ENCODE measurements around the gene RAB28.

The RAB28 gene

DNA sequence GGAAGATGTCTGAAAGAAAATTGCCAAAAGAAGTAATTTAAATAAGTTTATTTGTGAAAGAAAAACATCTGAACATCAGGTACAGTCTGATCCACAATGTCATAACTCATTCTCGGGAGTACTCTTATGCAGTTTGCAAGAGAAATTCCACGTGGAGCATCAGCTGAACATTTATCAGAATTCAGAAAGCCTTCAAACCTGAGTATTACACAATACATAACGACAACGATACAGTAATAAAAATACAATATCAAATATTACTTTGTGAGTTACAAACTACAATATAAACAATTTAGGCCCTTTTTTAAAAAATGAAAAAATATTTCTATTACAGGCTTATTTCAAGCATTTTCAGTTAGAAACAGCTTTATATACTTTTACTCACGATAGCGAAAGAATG, 116.4 kb downstream of the RAB28 start:
- no peak for DNase-seq

DNA sequence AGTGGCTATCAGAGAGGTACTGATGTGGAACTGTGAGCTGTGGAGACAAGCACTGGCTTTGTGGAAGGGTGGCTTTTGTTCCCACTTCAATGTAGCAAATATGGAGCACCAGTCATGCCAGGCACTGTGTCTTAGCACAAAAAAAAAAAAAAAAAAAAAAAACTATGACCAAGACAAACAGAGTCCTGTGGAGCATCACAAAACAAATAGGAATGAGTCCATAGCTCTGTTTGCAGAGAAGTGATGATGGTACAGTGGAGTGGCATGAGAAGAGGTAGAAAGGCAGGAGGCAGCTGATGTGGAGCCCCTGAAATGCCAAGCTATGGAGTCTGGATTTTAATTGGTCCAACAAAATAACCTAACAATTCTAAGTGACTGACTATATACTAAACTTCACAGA, 116.9 kb downstream of the RAB28 start:
- DNase-seq, result no peak

DNA sequence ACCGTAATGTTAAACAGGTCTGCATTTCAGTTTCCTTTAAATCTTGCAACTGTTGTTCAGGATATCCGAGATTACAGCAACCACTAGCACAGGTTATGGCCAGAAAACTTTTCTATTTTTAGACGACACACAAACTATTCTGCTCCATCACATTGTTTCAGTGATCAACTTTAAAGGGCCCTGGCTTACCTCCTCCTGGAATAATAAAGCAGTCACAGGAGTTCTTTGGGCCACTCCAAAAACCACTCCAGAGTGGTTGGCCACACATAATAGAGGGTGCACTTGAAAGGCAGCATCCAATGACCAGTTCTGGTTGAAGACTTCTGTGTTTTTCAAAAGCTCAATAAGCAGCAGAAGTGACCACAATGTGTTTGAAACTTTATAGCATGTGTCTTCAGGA, 118.9 kb downstream of the RAB28 start:
- no peak for DNase-seq

DNA sequence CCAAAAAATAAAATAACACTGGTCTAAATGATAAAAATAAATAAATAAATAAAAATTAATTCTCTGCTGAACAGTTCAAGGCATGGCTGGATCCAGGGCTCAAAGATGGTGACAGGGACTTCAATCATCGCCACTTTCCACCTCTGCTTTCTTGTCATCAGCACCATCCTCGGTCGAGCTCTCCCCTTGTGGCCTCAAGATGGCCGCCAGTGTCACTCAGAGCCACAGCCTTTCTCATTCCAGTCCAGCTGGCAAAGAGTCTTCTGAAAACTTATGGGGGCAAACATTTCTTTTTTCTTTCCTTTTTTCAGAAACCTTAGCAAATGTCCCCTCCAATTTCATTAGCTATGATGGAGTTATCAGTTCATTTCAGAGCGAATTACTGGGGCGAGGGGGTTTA, 119.5 kb downstream of the RAB28 start:
- DNase-seq, result no peak

DNA sequence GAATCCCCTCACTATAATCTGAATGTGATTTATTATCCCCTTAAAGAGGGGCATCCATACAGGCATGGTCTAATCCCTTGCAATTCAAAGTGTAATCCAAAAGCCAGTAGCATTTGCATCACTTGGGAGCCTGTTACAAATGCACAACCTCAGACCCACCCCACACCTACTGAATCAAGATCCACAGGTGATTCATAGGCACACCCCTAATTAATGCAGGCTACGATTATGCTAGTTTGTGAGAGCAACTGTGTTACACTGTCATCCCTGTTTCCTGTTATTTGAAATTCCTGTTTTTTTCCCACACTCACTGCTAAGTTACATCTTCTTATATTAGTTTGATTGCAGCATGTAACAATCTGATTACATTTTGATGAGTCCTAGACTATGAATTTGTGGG, 120.0 kb downstream of the RAB28 start:
- no peak for DNase-seq

DNA sequence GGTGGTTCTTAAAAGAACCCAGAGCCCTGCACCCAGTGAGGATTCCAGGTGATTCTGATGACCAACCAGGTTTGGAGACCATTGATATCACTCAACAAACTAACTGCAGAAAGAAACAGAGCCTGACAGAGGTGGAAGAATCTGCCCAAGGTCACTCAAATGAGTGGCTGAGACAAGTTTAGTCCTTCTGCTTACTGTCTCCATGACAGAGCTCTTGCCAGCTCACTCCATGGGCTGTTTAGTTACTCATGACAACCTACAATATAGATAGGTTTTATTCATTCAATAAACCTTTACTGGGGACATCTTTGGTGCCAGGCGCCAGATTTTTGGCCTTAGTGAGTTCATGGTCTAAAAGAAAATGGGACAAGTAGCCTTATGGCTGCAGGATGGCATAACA, 124.3 kb downstream of the RAB28 start:
- no peak for DNase-seq

DNA sequence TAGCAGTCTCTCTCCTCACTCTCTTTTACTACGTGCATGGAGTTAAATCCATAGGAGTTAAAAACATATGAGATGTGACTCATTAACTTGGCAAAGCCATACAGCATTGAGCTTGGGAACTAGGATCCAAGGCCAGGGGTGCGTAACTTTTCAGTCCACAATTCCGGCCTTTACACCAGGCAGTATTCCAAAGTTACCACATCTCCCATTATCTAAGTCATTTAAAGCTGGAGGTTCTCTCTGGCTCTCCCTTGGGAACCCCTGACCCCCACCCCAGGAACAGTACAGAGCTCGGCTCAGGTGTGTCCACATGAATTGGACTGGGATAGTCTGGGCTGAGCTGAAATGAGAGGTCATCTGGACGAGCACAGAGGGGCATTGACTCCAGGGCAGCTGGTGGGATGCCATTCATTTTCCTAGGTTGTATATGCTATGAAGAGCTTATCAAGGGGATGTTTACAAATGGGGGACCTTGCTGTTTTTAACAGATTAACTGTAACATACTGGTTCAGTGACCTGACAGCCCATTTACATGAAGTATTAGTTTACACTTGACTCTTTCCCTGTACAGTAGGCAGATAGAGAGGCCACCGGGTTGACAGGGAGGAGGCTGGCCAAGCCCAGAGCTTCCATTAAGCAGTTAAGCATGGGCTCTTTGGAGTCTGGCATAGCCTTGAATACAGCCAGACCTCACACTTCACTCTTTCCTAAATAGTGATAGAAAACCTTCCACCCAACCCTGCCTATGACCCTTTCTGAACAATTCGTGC, 128.8 kb downstream of the RAB28 start:
- peak; percentile 70 for DNase-seq

DNA sequence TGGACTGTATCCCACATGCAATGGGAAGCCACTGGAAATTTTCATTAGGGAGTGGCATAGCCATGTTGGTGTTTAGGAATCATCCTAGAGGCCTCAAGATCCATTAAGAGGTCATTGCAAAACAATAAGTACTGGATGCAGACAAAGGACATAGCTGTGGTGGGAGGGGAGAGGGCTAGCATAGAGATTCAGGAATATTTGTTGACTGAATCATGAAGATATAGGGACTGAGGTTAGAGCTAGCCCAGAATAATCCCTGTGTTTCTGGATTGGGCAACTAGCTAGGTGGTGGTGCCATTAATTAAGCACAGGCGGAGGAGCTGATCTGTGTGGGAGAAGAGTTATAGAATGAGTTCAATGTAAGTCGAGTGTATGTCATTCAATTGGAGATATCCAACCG, 135.0 kb downstream of the RAB28 start:
- DNase-seq, result peak; percentile 56

DNA sequence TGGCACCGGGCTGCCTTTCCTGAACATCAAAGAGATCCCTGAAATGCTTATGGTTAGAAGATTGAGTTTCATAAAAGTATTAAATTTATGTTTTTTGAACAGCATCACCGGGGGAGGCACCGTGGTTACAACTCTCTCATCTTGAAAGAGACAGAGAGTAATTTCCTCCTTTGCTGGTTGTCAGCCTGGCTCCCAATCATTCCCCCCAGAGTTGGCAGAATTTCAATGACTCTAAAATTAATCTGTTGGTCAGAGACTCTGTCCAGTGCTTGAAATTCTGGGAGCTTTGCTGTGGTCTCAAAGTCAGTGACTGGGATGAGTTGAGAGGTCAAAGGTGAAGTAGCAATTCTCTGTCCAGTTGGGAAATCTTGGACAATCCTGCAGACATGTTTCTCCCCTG, 135.9 kb downstream of the RAB28 start:
- DNase-seq, result no peak

DNA sequence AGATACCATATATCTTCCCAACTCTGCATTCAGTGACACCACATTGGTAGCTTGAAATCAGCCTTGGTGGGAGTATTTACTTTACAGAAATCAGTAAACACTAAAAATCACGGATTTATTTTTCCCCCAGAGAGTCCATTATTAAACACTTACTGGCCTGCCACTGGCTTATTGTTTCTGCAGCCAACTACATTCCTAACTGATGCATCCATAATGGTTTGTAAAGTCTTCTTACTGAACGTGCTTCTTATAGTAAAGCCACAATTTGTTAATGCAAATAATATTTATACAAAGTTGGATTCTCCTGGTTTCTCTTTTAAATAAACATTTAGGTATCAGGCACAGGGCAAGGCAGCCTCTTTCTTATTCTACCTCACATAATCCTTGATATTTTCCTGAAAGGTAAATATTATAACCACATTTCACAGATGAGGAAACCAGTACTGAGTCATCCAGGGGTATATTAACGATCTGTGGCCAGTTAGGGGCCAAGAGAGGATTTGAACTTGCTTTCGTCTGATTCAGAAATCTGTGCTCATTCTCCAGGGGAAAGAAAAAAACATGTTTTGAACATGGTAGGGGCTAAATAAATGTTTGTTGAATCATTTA, 136.5 kb downstream of the RAB28 start:
- DNase-seq, result no peak

DNA sequence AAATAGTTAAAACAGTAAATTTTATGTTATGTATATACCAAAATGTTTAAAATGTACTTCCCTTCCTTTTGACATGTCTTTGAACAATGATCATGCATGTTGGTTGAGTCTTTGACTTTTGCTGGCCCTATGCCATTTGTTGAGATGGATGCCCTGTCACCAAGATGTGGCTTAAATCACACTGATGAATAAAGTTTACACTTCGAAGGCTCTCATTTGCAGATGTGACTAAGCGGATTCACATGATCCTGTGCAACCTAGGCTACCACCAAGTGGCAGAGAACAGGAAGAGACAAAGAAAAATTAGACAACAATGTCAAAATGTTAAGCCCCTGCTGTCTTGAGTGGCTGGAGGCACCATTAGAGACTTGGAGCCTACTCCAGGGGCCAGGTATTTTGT, 139.9 kb downstream of the RAB28 start:
- no peak for DNase-seq

DNA sequence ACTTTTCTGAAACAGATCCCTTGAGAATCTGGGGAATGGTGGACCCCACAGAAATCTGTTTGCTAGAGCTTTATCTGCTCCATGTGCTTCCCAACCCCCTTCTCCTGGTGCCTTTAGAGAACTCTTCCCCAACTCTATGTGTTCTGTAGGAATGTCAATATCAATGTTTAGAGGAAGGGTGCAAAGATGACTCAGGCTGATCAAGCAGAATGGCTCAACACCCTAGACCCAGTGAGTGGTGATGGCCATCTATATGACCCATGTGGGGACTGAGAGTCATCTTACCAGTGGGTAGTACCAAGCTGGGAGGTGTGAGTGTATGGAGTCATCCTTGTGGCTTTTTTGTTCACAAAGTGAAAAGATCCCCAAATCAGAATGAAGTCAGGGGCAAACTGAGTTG, 143.5 kb downstream of the RAB28 start:
- no peak for DNase-seq

DNA sequence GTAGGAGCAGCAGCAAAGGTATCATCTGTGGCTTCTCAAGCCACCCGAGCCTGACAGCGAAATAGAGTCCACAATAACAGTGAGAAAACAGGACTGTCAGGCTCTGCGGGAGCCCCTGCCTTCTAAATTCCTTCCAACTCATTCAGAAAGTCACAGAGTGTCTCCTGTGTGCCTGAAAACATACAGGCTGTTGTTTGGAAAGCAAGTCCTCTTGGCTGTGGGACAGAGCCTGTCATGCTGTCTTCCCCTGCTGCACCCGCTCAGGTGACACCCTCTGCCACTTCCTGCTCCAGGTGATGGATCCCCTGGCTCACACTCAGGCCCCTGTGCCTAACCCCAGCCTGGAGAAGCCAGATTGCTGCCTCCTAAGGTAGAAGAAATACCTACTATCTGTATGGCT, 152.3 kb downstream of the RAB28 start:
- no peak for DNase-seq

DNA sequence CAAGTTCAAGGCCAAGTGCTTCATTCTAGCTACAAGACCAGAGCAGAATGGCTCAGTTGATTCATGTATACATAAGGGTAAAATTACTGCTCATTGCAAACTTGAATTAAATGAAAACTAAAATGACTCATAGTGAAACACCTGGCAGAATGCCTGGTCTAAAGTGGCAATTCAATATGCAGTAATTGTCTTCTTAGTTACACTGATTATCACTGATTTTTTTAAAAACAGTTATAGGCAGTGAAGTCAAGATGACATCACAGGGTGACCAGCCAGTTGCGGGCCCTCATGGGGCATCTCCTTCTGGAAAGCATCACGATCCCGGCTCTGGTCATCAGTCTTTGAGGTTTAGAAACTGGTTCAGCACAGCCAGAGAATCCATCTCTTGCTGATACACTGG, 154.2 kb downstream of the RAB28 start:
- peak; percentile 50 for DNase-seq

DNA sequence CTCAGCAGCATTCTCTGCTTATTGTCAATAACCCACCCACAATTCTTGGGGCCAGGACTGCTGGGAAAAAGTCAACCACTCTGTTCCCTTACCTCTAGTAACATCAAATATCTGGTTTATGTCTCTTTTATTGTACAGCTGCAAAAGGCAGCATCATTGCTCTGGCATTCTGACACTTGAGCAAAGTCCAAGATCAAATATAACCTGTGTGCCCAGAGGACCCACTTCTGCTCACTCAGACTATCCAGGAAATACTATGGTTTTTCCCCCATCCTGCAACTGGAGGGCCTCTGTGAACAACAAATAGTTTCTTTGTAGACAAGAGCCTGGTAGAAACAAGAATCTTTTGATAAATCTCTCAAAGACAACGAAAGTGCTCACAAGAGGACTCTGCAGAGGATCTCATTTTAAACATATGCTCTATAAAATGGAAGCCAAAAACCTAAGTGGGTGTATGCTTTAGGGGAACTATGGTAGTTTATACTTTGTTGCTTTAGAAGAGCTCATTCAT, 154.7 kb downstream of the RAB28 start:
- no peak for DNase-seq

DNA sequence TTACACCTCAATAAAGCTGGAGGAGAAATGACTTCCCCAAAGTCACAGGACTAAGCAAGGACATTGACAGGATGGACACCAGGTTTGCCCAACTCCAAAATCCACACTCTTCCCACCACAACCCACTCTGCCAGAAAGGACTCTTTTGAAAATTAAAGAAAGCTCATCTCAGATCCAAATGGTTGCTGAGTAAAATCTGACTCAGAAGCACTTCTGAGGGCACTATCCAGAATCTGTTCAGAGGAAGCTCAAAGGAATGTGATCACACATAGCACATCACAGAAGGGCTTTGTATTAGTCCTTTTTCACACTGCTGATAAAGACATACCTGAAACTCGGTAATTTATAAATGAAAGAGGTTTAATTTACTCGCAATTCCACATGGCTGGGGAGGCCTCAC, 155.5 kb downstream of the RAB28 start:
- DNase-seq, result no peak

DNA sequence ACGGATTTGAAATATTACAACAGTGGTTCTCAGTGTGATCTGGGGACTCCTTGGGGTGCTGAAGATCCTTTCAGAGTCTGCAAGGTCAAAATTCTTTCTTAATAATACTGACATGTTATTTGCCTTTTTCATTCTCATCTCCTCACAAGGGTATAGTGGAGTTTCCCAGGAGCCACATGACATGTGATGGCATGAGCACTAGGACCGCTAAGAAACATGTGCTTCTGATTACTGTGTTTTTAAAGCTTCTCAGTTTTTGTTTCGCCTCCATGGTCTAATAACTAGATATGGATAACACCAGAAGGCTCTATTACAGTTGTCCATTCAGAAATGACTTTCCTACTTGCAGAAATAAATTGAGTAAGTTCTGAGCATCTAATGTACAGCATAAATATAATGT, 156.1 kb downstream of the RAB28 start:
- no peak for DNase-seq

DNA sequence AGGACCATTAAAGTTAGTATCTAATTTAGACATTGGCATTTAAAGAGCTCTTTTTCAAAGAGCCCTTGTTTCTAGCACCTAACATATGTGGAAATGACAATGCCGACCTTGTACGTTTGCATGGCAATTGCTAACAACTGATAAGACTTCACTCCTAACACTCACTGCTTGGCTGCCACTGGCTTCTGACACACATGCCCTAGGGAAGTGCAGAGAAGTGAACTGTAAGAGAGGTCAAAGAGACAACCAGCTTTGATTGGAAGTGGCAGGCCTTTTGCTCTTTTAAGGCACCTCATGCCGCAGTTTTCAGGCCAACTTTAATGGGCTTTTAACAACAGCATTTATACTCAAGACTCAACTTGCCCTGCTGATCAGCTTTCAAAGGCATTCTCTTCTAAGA, 158.4 kb downstream of the RAB28 start:
- no peak for DNase-seq

DNA sequence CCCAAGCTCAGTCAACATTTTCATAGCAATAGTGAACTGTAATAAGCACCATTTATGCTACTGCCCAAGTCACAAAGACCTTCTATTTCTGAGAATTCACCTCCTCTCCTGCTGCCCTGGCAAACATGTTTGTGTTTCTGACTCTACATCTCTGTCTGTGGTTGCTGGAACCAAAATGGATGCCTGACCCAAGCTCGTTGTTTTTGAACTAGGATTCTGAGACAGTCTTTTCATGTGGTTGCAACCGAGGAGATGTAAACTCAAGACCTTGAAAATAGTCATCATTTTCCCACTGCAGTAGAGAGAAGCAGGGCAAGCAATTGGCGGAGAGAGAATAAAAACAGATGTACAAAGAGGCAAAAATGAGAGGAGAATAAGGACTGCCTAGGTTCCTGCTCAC, 160.2 kb downstream of the RAB28 start:
- DNase-seq, result no peak

DNA sequence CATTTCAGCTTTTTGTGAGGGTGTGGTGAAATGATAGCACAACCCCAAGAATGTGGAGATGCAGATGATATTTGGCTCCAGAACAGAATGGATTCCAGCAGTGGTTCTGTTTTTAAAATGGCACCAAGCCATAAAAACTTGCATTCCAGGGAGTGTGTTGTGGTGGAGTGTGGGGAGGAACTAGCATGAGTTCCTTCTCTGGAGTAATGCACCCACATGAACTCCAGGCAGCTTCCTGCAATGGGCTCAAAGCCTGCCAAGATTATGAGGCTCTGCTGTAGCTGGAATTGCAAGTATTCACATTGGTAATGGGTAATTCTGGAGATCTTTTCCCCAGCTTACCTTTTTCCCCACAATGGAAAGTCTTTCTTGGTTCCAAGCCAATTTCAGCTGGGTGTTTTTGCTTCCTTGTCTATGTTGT, 161.4 kb downstream of the RAB28 start:
- DNase-seq, result peak; percentile 88

Data from fibroblast of skin of right biceps (primary cell).